Stimulated activated CD8-positive, alpha-beta memory T cell treated with anti-CD3 and anti-CD28 coated beads, Interleukin-7, amount 100 ng/mL, for 4 hours (primary cell): ENCODE data around the gene ABLIM2.

ENCODE experiments used
- DNase-seq, 2 donors: peaks; one replicate each; pipeline ENCODE4 v3.0.0-alpha.2; 2020; ENCODE audit warnings: low read depth in 2 of 2

ABLIM2 gene

GRCh38 chr4:7983296-7983695 is 175.3 kb downstream of the ABLIM2 start:
- no peak for DNase-seq

DNA sequence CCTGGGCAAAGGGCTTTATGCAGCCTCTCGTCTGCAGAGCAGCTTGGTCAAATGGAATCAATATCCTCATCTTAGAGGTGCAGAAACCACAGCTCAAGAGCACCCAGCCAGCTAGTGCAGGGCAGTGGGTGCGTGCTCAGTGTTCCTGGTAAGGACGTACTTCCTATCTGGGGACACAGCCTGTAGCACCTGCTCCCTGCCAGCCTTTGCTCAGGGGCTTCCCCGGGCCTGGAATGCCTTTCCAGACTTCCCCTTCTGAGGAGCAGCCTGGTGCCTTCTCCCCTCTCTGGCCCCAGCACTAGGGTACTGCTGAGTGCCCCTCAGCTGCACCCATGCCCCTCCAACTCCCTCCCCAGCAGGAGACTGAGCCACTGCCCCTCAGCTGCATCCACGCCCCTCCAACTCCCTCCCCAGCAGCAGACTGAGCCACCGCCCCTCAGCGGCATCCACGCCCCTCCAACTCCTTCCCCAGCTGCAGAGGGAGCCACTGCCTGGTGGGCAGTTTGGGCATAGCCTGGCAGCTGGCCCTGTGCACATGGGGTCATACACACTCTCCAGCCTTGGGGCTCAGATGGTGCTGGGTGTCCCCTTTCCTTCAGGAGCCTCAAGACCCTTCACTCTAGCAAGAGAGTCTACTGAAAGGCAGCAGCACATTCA is 176.7 kb downstream of the ABLIM2 start:
- no peak for DNase-seq

GRCh38 chr4:7980036-7980435 is 178.6 kb downstream of the ABLIM2 start:
- no peak for DNase-seq

GRCh38 chr4:7979652-7979968 is 179.0 kb downstream of the ABLIM2 start:
- DNase-seq, result no peak

DNA sequence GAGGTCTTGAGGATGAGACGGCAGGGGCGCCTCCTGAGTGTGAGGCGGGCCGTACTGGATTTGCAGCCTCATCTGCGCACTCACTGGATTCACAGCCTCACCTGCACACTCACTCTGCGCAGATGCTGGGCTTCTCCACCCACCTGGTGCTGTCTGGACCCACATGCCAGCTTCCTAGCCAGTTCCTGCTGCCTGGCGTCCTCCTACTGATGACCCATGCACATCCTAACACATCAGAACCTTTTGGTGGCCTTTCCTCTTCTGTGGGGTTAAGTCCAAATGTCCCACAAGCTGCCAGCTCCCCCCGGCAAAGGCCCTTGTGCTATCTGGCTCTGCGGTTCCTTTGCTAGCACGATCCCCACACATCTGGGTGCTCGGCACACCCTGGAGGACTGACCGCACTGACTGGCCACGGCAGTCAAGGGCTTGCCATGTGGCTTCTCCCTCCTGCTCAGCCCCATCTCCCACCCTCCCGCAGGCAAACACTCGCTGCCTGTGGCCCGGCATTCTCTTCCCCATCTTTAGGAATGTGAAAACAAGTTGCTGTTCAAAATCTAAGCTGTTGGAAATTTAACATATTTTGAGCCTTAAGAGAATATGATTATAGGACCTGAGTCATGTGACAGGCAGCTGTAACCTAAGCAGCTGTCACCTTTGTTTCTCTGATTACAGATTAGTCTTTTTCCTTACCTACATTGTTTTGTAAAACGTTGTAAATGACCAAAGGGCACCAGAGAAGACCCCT is 179.5 kb downstream of the ABLIM2 start:
- DNase-seq, result no peak

GRCh38 chr4:7978489-7978888 is 180.1 kb downstream of the ABLIM2 start:
- no peak for DNase-seq

- no peak for DNase-seq
These were observed 182.0 kb downstream of the ABLIM2 start for GRCh38 chr4:7976634-7977033.

- no peak for DNase-seq
These were observed 182.6 kb downstream of the ABLIM2 start for GRCh38 chr4:7976025-7976424.

DNA sequence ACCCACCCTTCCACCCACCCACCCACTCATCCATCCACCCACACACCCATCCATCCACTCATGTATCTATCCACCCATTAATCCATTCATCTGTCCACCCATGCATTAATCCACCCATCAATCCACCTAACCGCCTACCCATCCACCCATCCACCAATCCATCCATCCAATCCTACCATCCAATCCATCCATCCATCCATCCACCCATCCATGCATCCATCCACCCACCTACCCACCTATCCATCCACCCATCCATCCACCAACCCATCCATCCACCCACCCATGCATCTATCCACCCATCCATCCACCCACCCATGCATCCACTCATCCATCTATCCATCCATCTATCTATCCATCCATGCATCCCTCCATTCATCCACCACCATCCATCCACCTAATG is 184.2 kb downstream of the ABLIM2 start:
- DNase-seq, result no peak

DNA sequence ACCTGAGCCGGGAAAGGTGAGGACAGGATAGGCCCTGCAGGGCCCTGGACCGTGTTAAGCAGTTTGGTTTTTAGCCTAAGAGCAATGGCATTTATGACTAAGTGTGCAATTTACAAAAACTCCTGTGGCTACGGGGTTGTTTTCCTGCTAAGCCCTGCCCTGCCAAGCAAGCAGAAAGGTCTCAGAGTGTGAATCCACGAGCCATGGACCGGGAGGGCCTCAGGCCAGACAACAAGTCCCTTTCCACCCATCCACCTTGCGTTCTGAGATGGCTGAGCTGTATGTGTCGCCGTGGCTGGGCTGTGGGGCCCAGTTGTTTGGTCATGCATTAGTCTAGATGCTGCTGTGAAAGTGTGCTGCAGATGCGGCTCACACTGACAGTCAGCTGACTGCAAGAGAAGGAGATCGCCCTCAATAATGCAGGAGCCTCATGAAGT is 185.1 kb downstream of the ABLIM2 start:
- DNase-seq, result no peak

GRCh38 chr4:7971881-7972500 is 186.6 kb downstream of the ABLIM2 start:
- DNase-seq, result no peak

DNA sequence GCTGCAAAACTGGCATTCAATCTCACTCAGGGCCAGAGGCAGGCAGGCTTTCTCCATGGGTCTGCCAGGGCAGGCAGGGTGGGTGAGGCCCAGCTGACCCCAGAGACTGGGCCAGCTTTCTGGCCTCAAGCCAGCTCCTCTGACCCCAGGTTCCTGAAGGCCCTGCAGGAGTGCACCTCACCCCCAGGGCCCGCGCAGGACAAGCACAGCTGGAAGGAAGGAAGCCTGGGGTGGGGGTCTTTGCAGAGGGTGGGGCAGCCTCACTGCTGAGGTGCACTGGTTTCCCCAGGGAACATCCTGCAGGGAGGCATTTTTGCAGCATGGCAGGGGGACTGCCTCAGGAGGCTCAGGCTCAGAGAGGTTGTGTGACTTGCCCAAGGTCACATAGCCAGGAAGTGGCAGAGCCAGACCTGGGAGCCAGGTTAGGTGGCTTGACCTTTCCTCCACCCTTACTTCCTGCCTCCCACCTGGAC is 187.4 kb downstream of the ABLIM2 start:
- DNase-seq, result no peak

GRCh38 chr4:7970361-7970946 is 188.2 kb downstream of the ABLIM2 start:
- DNase-seq, result no peak

DNA sequence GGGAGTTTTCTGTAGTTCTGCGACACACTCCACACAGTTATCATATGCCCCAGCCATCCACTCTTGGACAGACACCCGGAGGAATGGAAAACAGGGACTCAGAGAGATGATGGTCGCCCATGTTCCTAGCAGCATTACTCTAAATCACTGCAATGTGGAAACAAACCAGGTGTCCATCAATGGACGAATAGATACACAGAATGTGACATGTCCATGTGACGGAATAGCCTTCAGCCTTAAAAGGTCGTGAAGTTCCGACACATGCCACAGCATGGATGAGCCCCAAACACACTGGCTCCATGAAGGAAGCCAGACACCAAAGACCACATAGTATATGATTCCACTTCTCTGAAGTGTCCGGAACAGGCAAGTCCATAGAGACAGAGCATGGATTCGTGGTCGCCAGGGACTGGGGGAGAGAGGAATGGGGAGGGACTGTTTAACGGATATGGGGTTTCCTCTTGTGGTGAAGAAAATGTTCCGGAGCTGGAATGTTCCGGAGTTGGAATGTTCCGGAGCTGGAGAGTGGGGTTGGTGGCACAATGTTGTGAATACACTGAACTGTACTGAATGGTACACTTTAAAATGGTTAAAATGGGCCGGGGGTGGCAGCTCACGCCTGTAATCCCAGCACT is 190.2 kb downstream of the ABLIM2 start:
- DNase-seq, result no peak

GRCh38 chr4:7967501-7968261 is 190.9 kb downstream of the ABLIM2 start:
- no peak for DNase-seq

DNA sequence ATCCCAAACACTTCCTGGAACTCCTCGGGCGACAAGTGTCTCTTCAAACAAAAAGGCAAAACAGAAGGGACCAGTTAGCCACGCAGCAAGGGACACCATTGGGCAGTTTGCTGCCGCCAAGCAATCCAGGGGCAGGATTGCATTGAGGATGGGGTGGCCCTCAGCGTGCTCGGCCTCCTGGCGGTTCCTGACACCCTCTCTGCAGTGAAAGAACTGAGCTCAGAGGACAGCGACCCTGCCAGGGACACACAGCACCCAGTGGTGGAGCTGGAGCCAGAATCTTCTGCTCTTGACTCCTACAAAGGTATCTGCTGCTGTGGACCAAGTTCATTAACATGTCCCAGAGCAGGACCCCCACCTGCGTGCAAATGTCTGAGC is 191.6 kb downstream of the ABLIM2 start:
- no peak for DNase-seq

- no peak for DNase-seq
These were observed 192.1 kb downstream of the ABLIM2 start for GRCh38 chr4:7966281-7967062.

DNA sequence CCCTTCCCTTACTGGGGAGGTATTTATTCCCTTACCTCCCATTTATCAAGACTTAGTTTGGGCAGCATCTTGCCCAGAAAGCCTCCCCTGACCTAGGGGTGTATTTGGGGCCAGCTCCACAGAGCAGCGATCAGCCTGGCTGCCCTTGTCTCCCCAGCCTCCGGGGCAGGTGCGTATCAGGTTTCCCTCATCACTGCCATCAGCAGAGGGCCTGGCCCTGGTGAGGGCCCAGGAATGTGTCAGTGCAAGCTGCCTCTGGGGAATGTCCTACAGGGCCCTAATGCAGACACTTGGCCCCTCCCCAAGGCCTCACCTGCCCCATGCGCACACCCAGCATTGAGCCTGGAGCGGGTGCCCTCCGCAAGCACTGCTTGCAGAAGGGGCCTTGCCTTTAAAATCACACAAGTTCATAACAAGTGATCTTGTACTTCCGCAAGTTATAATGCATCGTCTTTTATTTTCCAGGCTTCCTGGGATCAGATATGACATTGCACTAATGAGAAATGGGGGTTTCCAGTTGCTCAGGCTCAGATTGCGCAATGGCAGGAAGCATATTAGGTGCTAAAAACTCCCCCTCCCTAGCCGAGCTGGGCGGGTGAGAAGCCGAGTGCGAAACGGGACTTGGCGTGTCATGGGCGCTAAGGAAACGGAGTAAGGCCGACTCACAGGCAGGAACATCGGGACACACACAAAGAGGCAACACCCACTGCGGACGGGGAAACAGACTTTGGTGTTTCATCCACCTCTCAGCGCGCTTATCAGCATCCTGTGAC is 193.5 kb downstream of the ABLIM2 start:
- peak; percentile 45 to 56 for DNase-seq

GRCh38 chr4:7964459-7964858 is 194.2 kb downstream of the ABLIM2 start:
- no peak for DNase-seq

- DNase-seq, result no peak
These were observed 194.9 kb downstream of the ABLIM2 start for GRCh38 chr4:7963691-7964090.
